CD4-positive, CD25-positive, alpha-beta regulatory T cell (primary cell): ENCODE measurements around the gene UBE2G2. TPM values are rescaled to one million over a fixed set of nuclear protein-coding genes. Genes with fewer than 3 reads are reported as not detected.
A peak's percentile ranks its signal among the peaks of the same experiment; 100 is the strongest.

Experiments used
- ATAC-seq, 2 donors: fragments of 150-1000 bp; cut with Tn5 transposase; one replicate each; pipeline ENCODE4 v1.10.0; 2021; ENCODE audit warnings: low read depth in 2 of 2, moderate number of reproducible peaks in 2 of 2, moderate library complexity in 1 of 2
- DNase-seq, 3 donors: peaks; one replicate each; pipeline versions ENCODE4 v3.0.0 to v3.0.0-alpha.2; 2012 to 2022; ENCODE audit warnings: mixed read lengths in 1 of 3
- H3K27ac ChIP-seq: one replicate; pipeline ENCODE4 v1.7.0; 2013; ENCODE audit warnings: mild to moderate bottlenecking, low read length; ENCODE audit not compliant: insufficient read depth, poor library complexity, severe bottlenecking
- H3K27me3 ChIP-seq: one replicate; pipeline ENCODE4 v1.7.0; 2013; ENCODE audit warnings: low read length; ENCODE audit not compliant: control insufficient read depth, insufficient read depth
- H3K36me3 ChIP-seq: one replicate; pipeline ENCODE4 v1.7.0; 2013; ENCODE audit warnings: mild to moderate bottlenecking, low read length, moderate library complexity; ENCODE audit not compliant: control insufficient read depth, insufficient read depth
- H3K4me1 ChIP-seq: 2 replicates; pipeline ENCODE4 v1.7.0; 2013; ENCODE audit warnings: mild to moderate bottlenecking, low read length; ENCODE audit not compliant: insufficient read depth, control insufficient read depth, poor library complexity, severe bottlenecking
- H3K4me3 ChIP-seq: one replicate; pipeline ENCODE4 v1.7.0; 2013; ENCODE audit warnings: low read depth, mild to moderate bottlenecking, low read length, moderate library complexity
- H3K9me3 ChIP-seq, 2 experiments: 1 replicate in 1 of 2; 2 replicates in 1 of 2; pipeline ENCODE4 v1.7.0; 2013; ENCODE audit warnings: low read length in 2 of 2, mild to moderate bottlenecking in 1 of 2, moderate library complexity in 1 of 2; ENCODE audit not compliant: control insufficient read depth in 2 of 2
- H3K27ac Mint-ChIP-seq, 3 donors: one replicate each; pipeline ENCODE4 v1.8.0; 2020 to 2022; ENCODE audit warnings: mild to moderate bottlenecking in 3 of 3, mixed read lengths in 3 of 3, moderate library complexity in 2 of 3
- H3K27me3 Mint-ChIP-seq: one replicate; pipeline ENCODE4 v1.8.0; 2022; ENCODE audit warnings: mild to moderate bottlenecking, mixed read lengths
- H3K36me3 Mint-ChIP-seq: one replicate; pipeline ENCODE4 v1.8.0; 2020; ENCODE audit warnings: mixed read lengths
- H3K4me1 Mint-ChIP-seq, 4 donors: one replicate each; pipeline ENCODE4 v1.8.0; 2020 to 2022; ENCODE audit warnings: mixed read lengths in 4 of 4, mild to moderate bottlenecking in 1 of 4
- H3K4me3 Mint-ChIP-seq, 4 donors: one replicate each; pipeline ENCODE4 v1.8.0; 2020 to 2022; ENCODE audit warnings: mild to moderate bottlenecking in 4 of 4, mixed read lengths in 4 of 4, moderate library complexity in 3 of 4
- H3K9me3 Mint-ChIP-seq, 7 donors: one replicate each; pipeline ENCODE4 v1.8.0; 2020 to 2022; ENCODE audit warnings: mixed read lengths in 7 of 7, mild to moderate bottlenecking in 3 of 7, moderate library complexity in 2 of 7
- polyA plus RNA-seq, 4 donors: library from polyadenylated mRNA; unstranded; fragments of 300-500 nt; fragmentation: Illumina TruSeq; gene quantifications; one replicate each; pipeline ENCODE4 v1.2.3, GENCODE V29; 2021
- total RNA-seq: library from RNA; stranded (reverse); gene quantifications from one replicate; pipeline ENCODE4 v1.2.3, GENCODE V29; 2022

Gene UBE2G2
- total and polyA plus RNA-seq, 5 donors from 2014 or later, result 42.8 to 109 (median 49.1) TPM

GRCh38 chr21:44846485-44847260 is 45.1 kb upstream of the UBE2G2 start:
- peak overlapping the region in 2 of 4 donors; percentile 62 to 70 for H3K4me3 Mint-ChIP-seq
- peaks cover 18% of the 10 kb centered on the region for H3K27me3 Mint-ChIP-seq
- DNase-seq (peak in 1 of 3 donors; percentile 48), ATAC-seq (peak; percentile 50 to 51)
- no peaks in the 10 kb centered on the region for H3K36me3 Mint-ChIP-seq
- H3K27me3 ChIP-seq, result no peaks in the 10 kb centered on the region
- H3K9me3 Mint-ChIP-seq, result no peaks in the 10 kb centered on the region
- peak overlapping the region in 2 of 3 donors; percentile 31 to 45 for H3K27ac Mint-ChIP-seq
- peak overlapping the region; percentile 55 for H3K4me3 ChIP-seq
- H3K27ac ChIP-seq, result no peak overlapping the region
- peaks cover 20% of the 10 kb centered on the region for H3K4me1 ChIP-seq
- no peaks in the 10 kb centered on the region for H3K9me3 ChIP-seq
- peaks cover 0 to 23% (median 9%) of the 10 kb centered on the region in 4 donors for H3K4me1 Mint-ChIP-seq
- H3K36me3 ChIP-seq, result peaks cover 31% of the 10 kb centered on the region

- ATAC-seq (no peak), DNase-seq (no peak)
- H3K9me3 Mint-ChIP-seq, result no peaks in the 10 kb centered on the region
- H3K27me3 Mint-ChIP-seq, result peaks cover 18% of the 10 kb centered on the region
- Histone ChIP-seq H3K9me3 (no peaks in the 10 kb centered on the region), H3K4me3 (peak overlapping the region; percentile 55), H3K36me3 (peaks cover 26% of the 10 kb centered on the region), H3K4me1 (peaks cover 19% of the 10 kb centered on the region), H3K27ac (no peak overlapping the region), H3K27me3 (no peaks in the 10 kb centered on the region)
- H3K4me3 Mint-ChIP-seq, result peak overlapping the region in 2 of 4 donors; percentile 62 to 70
- H3K27ac Mint-ChIP-seq, result peak overlapping the region in 2 of 3 donors; percentile 31 to 45
- peaks cover 0 to 18% (median 8%) of the 10 kb centered on the region in 4 donors for H3K4me1 Mint-ChIP-seq
- H3K36me3 Mint-ChIP-seq, result no peaks in the 10 kb centered on the region
Observed at GRCh38 chr21:44846224-44846484, 44.5 kb upstream of the UBE2G2 start.

- Mint-ChIP-seq H3K9me3 (no peaks in the 10 kb centered on the region), H3K36me3 (no peaks in the 10 kb centered on the region), H3K4me1 (peaks cover 0 to 15% (median 7%) of the 10 kb centered on the region in 4 donors), H3K4me3 (peak overlapping the region in 2 of 4 donors; percentile 62 to 70), H3K27me3 (peaks cover 18% of the 10 kb centered on the region), H3K27ac (peak overlapping the region in 1 of 3 donors; percentile 31)
- peaks cover 18% of the 10 kb centered on the region for H3K4me1 ChIP-seq
- peaks cover 20% of the 10 kb centered on the region for H3K36me3 ChIP-seq
- peak overlapping the region; percentile 55 for H3K4me3 ChIP-seq
- no peaks in the 10 kb centered on the region for H3K9me3 ChIP-seq
- H3K27me3 ChIP-seq, result no peaks in the 10 kb centered on the region
- peak; percentile 64 to 69 for ATAC-seq
- peak; percentile 29 to 38 (median 30) for DNase-seq
- H3K27ac ChIP-seq, result no peak overlapping the region
Observed at GRCh38 chr21:44845418-44846223, 44.0 kb upstream of the UBE2G2 start.

- no peaks in the 10 kb centered on the region for H3K9me3 ChIP-seq
- DNase-seq (no peak), ATAC-seq (no peak)
- Mint-ChIP-seq H3K4me3 (peak overlapping the region in 1 of 4 donors; percentile 46), H3K36me3 (no peaks in the 10 kb centered on the region), H3K9me3 (no peaks in the 10 kb centered on the region), H3K27ac (peak overlapping the region in 1 of 3 donors; percentile 76), H3K27me3 (peaks cover 18% of the 10 kb centered on the region), H3K4me1 (peaks cover 0 to 15% (median 9%) of the 10 kb centered on the region in 4 donors)
- peaks cover 7% of the 10 kb centered on the region for H3K36me3 ChIP-seq
- H3K4me1 ChIP-seq, result peaks cover 18% of the 10 kb centered on the region
- H3K27me3 ChIP-seq, result no peaks in the 10 kb centered on the region
- no peak overlapping the region for H3K27ac ChIP-seq
- no peak overlapping the region for H3K4me3 ChIP-seq
Observed at GRCh38 chr21:44844256-44844655, 42.6 kb upstream of the UBE2G2 start.

GRCh38 chr21:44842721-44843445 is 41.3 kb upstream of the UBE2G2 start:
- H3K9me3 ChIP-seq, result no peaks in the 10 kb centered on the region
- DNase-seq (no peak), ATAC-seq (no peak)
- no peak overlapping the region for H3K27ac ChIP-seq
- no peak overlapping the region for H3K27ac Mint-ChIP-seq
- no peaks in the 10 kb centered on the region for H3K36me3 ChIP-seq
- no peaks in the 10 kb centered on the region for H3K36me3 Mint-ChIP-seq
- no peaks in the 10 kb centered on the region for H3K9me3 Mint-ChIP-seq
- H3K27me3 Mint-ChIP-seq, result peaks cover 18% of the 10 kb centered on the region
- no peak overlapping the region for H3K4me3 Mint-ChIP-seq
- H3K4me1 Mint-ChIP-seq, result peaks cover 0 to 15% (median 9%) of the 10 kb centered on the region in 4 donors
- H3K4me3 ChIP-seq, result no peak overlapping the region
- H3K27me3 ChIP-seq, result no peaks in the 10 kb centered on the region
- peaks cover 18% of the 10 kb centered on the region for H3K4me1 ChIP-seq

- no peaks in the 10 kb centered on the region for H3K9me3 ChIP-seq
- H3K27ac ChIP-seq, result no peak overlapping the region
- Mint-ChIP-seq H3K36me3 (no peaks in the 10 kb centered on the region), H3K4me3 (no peak overlapping the region), H3K27ac (no peak overlapping the region), H3K4me1 (peaks cover 0 to 13% (median 9%) of the 10 kb centered on the region in 4 donors), H3K9me3 (no peaks in the 10 kb centered on the region), H3K27me3 (peaks cover 18% of the 10 kb centered on the region)
- H3K36me3 ChIP-seq, result no peaks in the 10 kb centered on the region
- H3K4me3 ChIP-seq, result no peak overlapping the region
- DNase-seq (no peak), ATAC-seq (no peak)
- H3K27me3 ChIP-seq, result no peaks in the 10 kb centered on the region
- H3K4me1 ChIP-seq, result peaks cover 18% of the 10 kb centered on the region
Observed at GRCh38 chr21:44842087-44842486, 40.5 kb upstream of the UBE2G2 start.

GRCh38 chr21:44840771-44841170 is 39.2 kb upstream of the UBE2G2 start:
- Histone ChIP-seq H3K9me3 (no peaks in the 10 kb centered on the region), H3K4me1 (peaks cover 7% of the 10 kb centered on the region), H3K4me3 (no peak overlapping the region), H3K36me3 (no peaks in the 10 kb centered on the region), H3K27me3 (no peaks in the 10 kb centered on the region), H3K27ac (no peak overlapping the region)
- Mint-ChIP-seq H3K27me3 (peaks cover 13% of the 10 kb centered on the region), H3K9me3 (no peaks in the 10 kb centered on the region), H3K4me1 (peaks cover 0 to 5% (median 2%) of the 10 kb centered on the region in 4 donors), H3K4me3 (no peak overlapping the region), H3K36me3 (no peaks in the 10 kb centered on the region), H3K27ac (no peak overlapping the region)
- no peak for DNase-seq
- no peak for ATAC-seq
